OCI-LY3 (cell line): Measurements from ENCODE around the gene FAM43A.
A peak's percentile ranks its signal among the peaks of the same experiment; 100 is the strongest.

Experiments used
- H2AFZ ChIP-seq: fragments of 200-600, 300-600 bp; shearing (Covaris generic); 2 replicates; pipeline ENCODE4 v1.6.0; 2014; ENCODE audit warnings: antibody characterized with exemption, low read depth, low read length
- H3K27ac ChIP-seq: fragments of 200-600, 300-600 bp; sonication (generic); 2 replicates; pipeline ENCODE4 v1.5.1; 2014; ENCODE audit warnings: mild to moderate bottlenecking, low read length, moderate library complexity, mixed read lengths
- H3K27me3 ChIP-seq: fragments of 200-600, 300-600 bp; sonication (generic); 2 replicates; pipeline ENCODE4 v1.6.1; 2014; ENCODE audit warnings: low read depth, low read length, mixed read lengths
- H3K36me3 ChIP-seq: fragments of 200-600, 300-600 bp; sonication (generic); replicated peaks from 2 replicates; pipeline ENCODE3; 2014; ENCODE audit warnings: low read depth, low read length, mixed read lengths
- H3K4me1 ChIP-seq: fragments of 300-600, 200-600 bp; sonication (generic); 2 replicates; pipeline ENCODE4 v1.6.1; 2014; ENCODE audit warnings: low read length, mixed read lengths
- H3K4me2 ChIP-seq: fragments of 200-600, 300-600 bp; sonication (generic); 2 replicates; pipeline ENCODE4 v1.6.1; 2014; ENCODE audit warnings: low read length, mixed read lengths
- H3K4me3 ChIP-seq: fragments of 300-600, 200-600 bp; sonication (generic); 2 replicates; pipeline ENCODE4 v1.5.1; 2014; ENCODE audit warnings: antibody characterized with exemption, mild to moderate bottlenecking, low read length, moderate library complexity
- H3K79me2 ChIP-seq: fragments of 300-600, 200-600 bp; shearing (Covaris generic); 2 replicates; pipeline ENCODE4 v1.6.1; 2014; ENCODE audit warnings: mild to moderate bottlenecking, low read length, mixed read lengths
- H3K9ac ChIP-seq: fragments of 300-600, 200-600 bp; shearing (Covaris generic); 2 replicates; pipeline ENCODE4 v1.6.0; 2014; ENCODE audit warnings: mild to moderate bottlenecking, low read length, moderate library complexity
- H3K9me3 ChIP-seq: fragments of 200-600, 300-600 bp; shearing (Covaris generic); 2 replicates; pipeline ENCODE4 v1.6.1; 2014; ENCODE audit warnings: low read length, mixed read lengths; ENCODE audit not compliant: insufficient read depth
- H4K20me1 ChIP-seq: fragments of 200-600, 300-600 bp; sonication (generic); 2 replicates; pipeline ENCODE4 v1.6.1; 2016; ENCODE audit warnings: low read length, mixed read lengths; ENCODE audit not compliant: insufficient read depth
- CTCF ChIP-seq: fragments of 200-600, 300-600 bp; sonication (generic); IDR thresholded peaks from 2 replicates; pipeline ENCODE4 v1.5.1; 2014; ENCODE audit warnings: antibody characterized with exemption, low read length, low read depth
- EZH2phosphoT487 ChIP-seq: fragments of 200-600 bp; shearing (Covaris generic); IDR thresholded peaks from 2 replicates; pipeline ENCODE4 v1.6.1; 2018; ENCODE audit warnings: antibody characterized with exemption, mixed run types, low read depth

FAM43A gene

GRCh38 chr3:194682189-194682693 is 3.4 kb upstream of the FAM43A start:
- TF ChIP-seq EZH2phosphoT487 (no peak), CTCF (no peak)
- Histone ChIP-seq H3K4me1 (peaks cover 24% of the 10 kb centered on the region), H3K79me2 (no peaks in the 10 kb centered on the region), H3K4me3 (peak overlapping the region; percentile 65), H3K36me3 (no peaks in the 10 kb centered on the region), H2AFZ (peak overlapping the region; percentile 94), H3K27me3 (no peaks in the 10 kb centered on the region), H3K27ac (no peak overlapping the region), H3K4me2 (peak overlapping the region; percentile 83), H4K20me1 (no peaks in the 10 kb centered on the region), H3K9ac (peak overlapping the region; percentile 38; the same call in 1 of the 2 replicates), H3K9me3 (no peaks in the 10 kb centered on the region)

- Histone ChIP-seq H3K4me3 (peak overlapping the region; percentile 65), H2AFZ (peak overlapping the region; percentile 94), H3K9ac (peak overlapping the region; percentile 38; the same call in 1 of the 2 replicates), H3K9me3 (no peaks in the 10 kb centered on the region), H4K20me1 (no peaks in the 10 kb centered on the region), H3K4me1 (peaks cover 24% of the 10 kb centered on the region), H3K4me2 (peak overlapping the region; percentile 83), H3K27ac (no peak overlapping the region), H3K36me3 (no peaks in the 10 kb centered on the region), H3K79me2 (no peaks in the 10 kb centered on the region), H3K27me3 (no peaks in the 10 kb centered on the region)
- TF ChIP-seq CTCF (peak; percentile 92), EZH2phosphoT487 (no peak)
These were observed 2.9 kb upstream of the FAM43A start for GRCh38 chr3:194682694-194683310.

- Histone ChIP-seq H4K20me1 (no peaks in the 10 kb centered on the region), H2AFZ (no peak overlapping the region), H3K4me2 (no peak overlapping the region), H3K79me2 (no peaks in the 10 kb centered on the region), H3K4me3 (no peak overlapping the region), H3K27me3 (no peaks in the 10 kb centered on the region), H3K36me3 (no peaks in the 10 kb centered on the region), H3K4me1 (peaks cover 27% of the 10 kb centered on the region), H3K9me3 (no peaks in the 10 kb centered on the region), H3K27ac (no peak overlapping the region), H3K9ac (no peak overlapping the region)
- TF ChIP-seq EZH2phosphoT487: no peak
- no peak for TF ChIP-seq CTCF
These were observed 2.3 kb upstream of the FAM43A start for GRCh38 chr3:194683380-194683779.

- no peak for TF ChIP-seq CTCF
- no peak for TF ChIP-seq EZH2phosphoT487
- Histone ChIP-seq H3K79me2 (no peaks in the 10 kb centered on the region), H3K27me3 (no peaks in the 10 kb centered on the region), H3K4me2 (peak overlapping the region; percentile 63), H3K9me3 (no peaks in the 10 kb centered on the region), H2AFZ (peak overlapping the region; percentile 66), H4K20me1 (no peaks in the 10 kb centered on the region), H3K36me3 (no peaks in the 10 kb centered on the region), H3K27ac (no peak overlapping the region), H3K4me3 (peak overlapping the region; percentile 81), H3K9ac (peak overlapping the region; percentile 56), H3K4me1 (peaks cover 28% of the 10 kb centered on the region)
These were observed 492 bp upstream of the FAM43A start for GRCh38 chr3:194685065-194685717.
